ENCODE results near the gene LSAMP. TPM values are rescaled to one million over a fixed set of nuclear protein-coding genes. Genes with fewer than 3 reads are reported as not detected.

Gene LSAMP
- total RNA-seq, 3 donors from 2014 or later = 0.78 to 39.8 (median 1.9) TPM

DNA sequence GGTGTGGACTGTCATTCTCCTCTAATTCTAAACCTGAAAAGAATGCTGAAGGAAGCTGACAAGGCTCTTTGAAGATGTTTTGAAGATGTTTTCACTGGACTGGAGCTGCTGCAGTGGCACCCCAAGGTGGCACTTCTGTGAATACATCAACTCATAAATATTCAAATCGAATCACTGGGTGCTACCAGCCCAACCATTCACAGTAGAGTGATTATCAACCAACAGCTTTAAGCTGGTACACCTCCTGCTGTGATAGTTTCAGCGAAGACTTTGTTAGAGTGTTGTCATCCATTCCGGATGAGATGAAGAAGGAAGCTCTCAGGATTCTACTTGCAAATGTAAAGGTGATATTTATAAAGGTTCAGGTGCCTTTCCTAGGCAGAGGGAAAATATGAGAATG is 106.6 kb downstream of the LSAMP start:
- H3K4me1 ChIP-seq (ENCODE audit: low read depth) = no peaks in the 10 kb centered on the region
- no peaks in the 10 kb centered on the region for H3K9me3 ChIP-seq
- TF ChIP-seq CTCF (IDR thresholded peaks at IDR 0.05) = no peak
- H3K4me3 ChIP-seq = no peak overlapping the region
- DNase-seq (no peak), ATAC-seq (no peak)
- intact Hi-C loops (cut with DNase I, micrococcal nuclease) = no loop called here
- H3K36me3 ChIP-seq (ENCODE audit: low read depth) = no peaks in the 10 kb centered on the region

DNA sequence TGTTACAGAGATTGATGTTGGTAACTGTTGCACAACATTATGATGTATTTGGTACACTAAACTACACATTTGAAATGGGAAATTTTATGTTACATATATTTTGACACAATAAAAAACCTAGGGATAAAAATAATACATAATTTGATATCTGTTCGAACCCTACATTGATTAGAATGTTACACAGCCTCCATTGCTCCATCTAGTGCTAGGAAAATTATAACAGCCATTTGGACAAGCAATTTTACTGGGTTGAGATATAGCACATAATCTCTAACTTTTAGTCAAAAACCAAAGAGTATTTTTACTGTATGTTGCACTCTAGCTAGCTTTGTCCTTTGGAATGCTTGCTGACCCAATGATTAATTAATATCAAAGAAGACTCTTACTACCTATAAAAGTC is 108.1 kb downstream of the LSAMP start:
- Histone ChIP-seq H3K4me3 (no peak overlapping the region), H3K4me1 (ENCODE audit: low read depth) (no peaks in the 10 kb centered on the region), H3K9me3 (peaks cover 4% of the 10 kb centered on the region), H3K36me3 (ENCODE audit: low read depth) (no peaks in the 10 kb centered on the region)
- intact Hi-C loops (cut with DNase I, micrococcal nuclease) = no loop called here
- ATAC-seq = no peak
- DNase-seq = no peak
- TF ChIP-seq CTCF (IDR thresholded peaks at IDR 0.05) = no peak

DNA sequence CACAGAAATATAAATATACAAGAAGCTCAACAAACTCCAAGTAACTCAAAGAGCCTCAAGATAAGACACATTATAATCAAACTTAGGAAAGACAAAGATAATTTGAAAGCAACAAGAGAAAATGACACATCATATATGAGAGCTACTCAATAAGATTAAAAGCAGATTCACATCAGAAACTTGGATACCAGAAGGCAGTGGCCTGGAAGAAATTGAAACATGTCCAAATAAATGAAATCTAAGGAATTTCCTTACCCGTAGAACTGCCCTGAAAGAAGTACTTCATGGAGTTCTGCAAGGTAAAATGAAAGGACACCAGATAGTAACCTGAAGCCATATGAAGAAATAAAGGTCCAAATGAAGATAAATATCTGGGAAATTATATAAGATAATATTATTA is 113.9 kb downstream of the LSAMP start:
- Histone ChIP-seq H3K4me3 (no peak overlapping the region), H3K4me1 (ENCODE audit: low read depth) (no peaks in the 10 kb centered on the region), H3K36me3 (ENCODE audit: low read depth) (no peaks in the 10 kb centered on the region), H3K9me3 (peaks cover 4% of the 10 kb centered on the region)
- DNase-seq (no peak), ATAC-seq (no peak)
- no peak for TF ChIP-seq CTCF (IDR thresholded peaks at IDR 0.05)
- intact Hi-C loops (cut with DNase I, micrococcal nuclease) = no loop called here

DNA sequence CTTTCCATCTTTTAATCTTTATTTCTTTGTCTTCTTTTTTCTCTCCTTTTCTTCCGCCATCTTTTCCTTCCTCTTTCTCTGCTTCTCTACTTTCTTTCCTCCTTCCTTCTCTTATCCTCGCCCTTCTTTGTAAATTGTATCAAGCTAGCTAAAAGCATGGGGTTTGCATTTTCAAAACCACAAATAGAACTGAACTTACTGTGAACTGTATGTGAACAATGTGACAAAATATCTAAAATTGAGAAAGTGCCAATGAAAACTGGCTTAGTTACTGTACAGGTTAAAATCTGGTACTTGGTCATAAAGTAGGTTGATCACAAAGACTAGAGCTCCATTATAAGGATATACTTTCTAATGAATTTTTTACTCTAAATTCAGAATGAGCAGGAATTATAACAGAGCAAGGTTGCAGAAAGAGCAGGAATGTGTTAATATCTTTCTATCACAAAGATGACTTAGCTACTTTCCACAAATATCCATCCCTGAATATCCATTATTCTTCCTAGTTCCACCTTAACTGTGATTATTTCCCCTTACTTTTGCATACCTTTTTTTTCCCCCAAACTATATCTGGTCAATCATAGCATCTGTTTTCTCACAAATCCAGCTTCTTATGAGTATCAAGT is 122.4 kb downstream of the LSAMP start:
- no peak for ATAC-seq
- no peaks in the 10 kb centered on the region for H3K36me3 ChIP-seq (ENCODE audit: low read depth)

DNA sequence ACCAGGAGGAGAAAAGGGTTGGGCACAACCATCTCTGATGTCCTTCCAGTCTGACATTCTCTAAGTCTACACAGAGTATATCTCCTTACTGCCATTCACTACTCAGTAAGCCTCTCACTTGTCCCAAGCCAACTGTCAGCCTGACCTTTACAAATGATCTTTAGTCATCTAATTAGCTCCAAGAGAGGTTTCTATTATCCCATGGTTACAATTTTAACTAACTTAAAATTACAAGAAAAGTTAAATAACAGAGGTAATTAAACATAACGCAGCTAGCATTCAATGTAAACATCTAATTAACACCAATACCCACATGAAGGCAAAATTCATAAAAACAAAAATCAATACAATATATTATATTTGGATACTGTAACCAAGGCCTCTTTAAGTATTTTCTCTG is 126.9 kb downstream of the LSAMP start:
- Histone ChIP-seq H3K36me3 (ENCODE audit: low read depth) (no peaks in the 10 kb centered on the region), H3K9me3 (no peaks in the 10 kb centered on the region), H3K4me3 (no peak overlapping the region), H3K4me1 (ENCODE audit: low read depth) (no peaks in the 10 kb centered on the region)
- no peak for DNase-seq
- intact Hi-C loops (cut with DNase I, micrococcal nuclease) = no loop called here
- no peak for ATAC-seq
- no peak for TF ChIP-seq CTCF (IDR thresholded peaks at IDR 0.05)

More for the DNA sequence above, 122.4 kb downstream of the LSAMP start:
- no peaks in the 10 kb centered on the region for H3K4me1 ChIP-seq (ENCODE audit: low read depth)
- H3K9me3 ChIP-seq = no peaks in the 10 kb centered on the region
- H3K4me3 ChIP-seq = no peak overlapping the region
- DNase-seq = no peak
- no peak for TF ChIP-seq CTCF (IDR thresholded peaks at IDR 0.05)
- intact Hi-C loops (cut with DNase I, micrococcal nuclease) = no loop called here

DNA sequence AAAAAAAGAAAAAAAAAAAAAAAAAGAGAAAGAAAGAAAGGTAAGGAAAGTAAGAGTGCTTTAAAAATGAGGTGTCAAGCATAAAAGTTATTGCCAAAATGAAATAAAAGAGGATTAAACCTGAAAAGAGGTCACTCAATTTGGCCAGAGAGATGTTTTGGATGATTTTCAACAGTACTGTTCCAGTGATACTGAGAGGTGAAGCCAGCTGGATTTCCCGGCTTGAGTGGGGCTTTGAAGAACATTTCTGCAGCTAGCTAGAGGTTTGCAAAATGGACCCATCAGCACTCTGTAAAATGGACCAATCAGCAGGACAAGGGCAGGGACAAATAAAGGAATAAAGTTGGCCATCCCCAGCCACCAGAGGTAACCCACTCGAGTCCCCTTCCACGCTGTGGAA is 128.5 kb downstream of the LSAMP start:
- TF ChIP-seq CTCF (IDR thresholded peaks at IDR 0.05) = no peak
- H3K36me3 ChIP-seq (ENCODE audit: low read depth) = no peaks in the 10 kb centered on the region
- no peaks in the 10 kb centered on the region for H3K4me1 ChIP-seq (ENCODE audit: low read depth)
- no peak for ATAC-seq
- H3K9me3 ChIP-seq = no peaks in the 10 kb centered on the region
- intact Hi-C loops (cut with DNase I, micrococcal nuclease) = no loop called here
- no peak overlapping the region for H3K4me3 ChIP-seq
- no peak for DNase-seq
